ENCODE results near the gene EMD.
A peak's percentile ranks its signal among the peaks of the same experiment; 100 is the strongest.
"Not testable (repeated sequence)": the region's sequence is repeated elsewhere in the genome, so short reads cannot be mapped to it uniquely, and the experiment has no call there.

Gene EMD

GRCh38 chrX:154397888-154398667 is 19.0 kb downstream of the EMD start, which contains the start of gene RPL10:
Gene RPL10 (plus strand): TSS chrX:154398377. CDS start chrX:154398520, 143 bp downstream.
- peak; percentile 94 for DNase-seq

DNA sequence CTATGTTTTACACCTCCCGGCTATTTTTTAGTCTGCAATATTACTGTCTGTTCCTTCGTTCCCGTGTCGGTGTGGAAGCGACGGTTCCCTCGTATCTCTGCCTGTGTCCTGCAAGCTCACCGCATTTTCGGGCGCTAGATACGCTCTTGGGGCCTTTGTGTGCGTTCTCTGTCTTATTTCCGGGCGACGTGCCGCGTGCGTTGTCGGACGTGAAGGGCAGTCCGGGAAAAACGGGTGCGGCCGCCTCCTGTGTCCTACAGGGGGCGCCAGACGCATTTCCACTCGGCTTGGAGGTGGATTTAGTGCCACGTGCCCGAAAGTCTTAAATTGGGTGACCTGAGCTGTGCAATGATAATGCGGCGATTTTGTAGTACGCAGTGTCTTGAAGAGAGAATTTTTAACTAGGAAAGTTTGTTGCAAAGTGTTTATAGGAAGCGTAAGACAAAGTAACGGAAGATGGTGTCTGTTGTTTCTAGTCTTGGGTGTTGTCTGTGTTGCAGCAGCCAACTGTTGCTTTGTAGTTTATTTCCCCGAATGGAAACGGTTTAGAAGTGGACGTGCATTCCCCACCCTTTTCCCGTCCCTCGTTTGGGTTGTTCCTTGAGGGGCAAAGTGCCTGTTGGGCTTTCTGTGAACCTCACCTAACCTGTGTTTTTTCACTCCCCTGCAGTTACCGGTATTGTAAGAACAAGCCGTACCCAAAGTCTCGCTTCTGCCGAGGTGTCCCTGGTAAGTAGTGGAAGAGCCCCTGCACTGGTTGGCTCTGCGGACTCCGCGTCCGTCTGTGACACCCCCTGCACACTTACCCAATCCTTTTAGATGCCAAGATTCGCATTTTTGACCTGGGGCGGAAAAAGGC is 19.8 kb downstream of the EMD start:
- DNase-seq: peak; percentile 69

DNA sequence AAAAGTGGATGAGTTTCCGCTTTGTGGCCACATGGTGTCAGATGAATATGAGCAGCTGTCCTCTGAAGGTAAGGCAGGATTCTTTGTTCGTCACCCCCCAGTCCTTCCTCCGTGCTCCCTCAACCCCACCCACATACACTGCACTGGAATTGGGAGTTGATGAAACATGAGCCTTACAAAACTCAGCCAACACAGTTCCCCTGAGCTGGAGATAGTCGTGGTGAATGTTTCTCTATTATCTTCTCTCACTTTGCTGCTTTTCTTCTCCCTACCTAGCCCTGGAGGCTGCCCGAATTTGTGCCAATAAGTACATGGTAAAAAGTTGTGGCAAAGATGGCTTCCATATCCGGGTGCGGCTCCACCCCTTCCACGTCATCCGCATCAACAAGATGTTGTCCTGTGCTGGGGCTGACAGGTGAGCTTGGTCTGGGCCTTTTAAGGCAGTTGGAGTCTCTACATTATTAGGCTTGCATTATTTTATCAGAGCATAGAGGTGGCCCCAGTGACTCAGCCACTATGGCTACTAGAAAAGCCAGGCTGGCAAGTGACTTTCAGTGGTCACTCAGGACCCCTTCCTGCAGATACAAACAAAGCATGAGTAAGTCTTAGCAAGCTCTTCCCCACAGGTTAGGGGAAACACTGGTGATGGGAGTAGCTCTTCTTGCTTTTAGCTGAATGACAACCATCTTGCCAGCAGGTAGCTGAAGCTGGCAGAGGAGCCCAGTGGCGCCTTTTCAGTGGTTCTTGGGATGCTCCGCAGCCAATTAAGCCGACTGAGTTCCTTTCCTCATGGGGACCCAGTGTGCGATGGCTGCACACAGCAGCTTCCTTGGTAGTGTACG is 20.7 kb downstream of the EMD start:
- no peak for DNase-seq

DNA sequence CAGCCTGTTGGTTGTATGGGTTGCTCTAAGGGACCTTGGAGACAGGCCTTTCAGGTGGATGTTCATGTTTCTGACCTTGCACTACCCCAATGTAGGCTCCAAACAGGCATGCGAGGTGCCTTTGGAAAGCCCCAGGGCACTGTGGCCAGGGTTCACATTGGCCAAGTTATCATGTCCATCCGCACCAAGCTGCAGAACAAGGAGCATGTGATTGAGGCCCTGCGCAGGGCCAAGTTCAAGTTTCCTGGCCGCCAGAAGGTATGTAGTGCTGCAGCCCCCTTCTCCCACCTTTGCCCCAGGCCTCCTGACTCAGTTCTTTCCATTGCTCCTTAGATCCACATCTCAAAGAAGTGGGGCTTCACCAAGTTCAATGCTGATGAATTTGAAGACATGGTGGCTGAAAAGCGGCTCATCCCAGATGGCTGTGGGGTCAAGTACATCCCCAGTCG is 21.3 kb downstream of the EMD start:
- not testable (repeated sequence) for DNase-seq

DNA sequence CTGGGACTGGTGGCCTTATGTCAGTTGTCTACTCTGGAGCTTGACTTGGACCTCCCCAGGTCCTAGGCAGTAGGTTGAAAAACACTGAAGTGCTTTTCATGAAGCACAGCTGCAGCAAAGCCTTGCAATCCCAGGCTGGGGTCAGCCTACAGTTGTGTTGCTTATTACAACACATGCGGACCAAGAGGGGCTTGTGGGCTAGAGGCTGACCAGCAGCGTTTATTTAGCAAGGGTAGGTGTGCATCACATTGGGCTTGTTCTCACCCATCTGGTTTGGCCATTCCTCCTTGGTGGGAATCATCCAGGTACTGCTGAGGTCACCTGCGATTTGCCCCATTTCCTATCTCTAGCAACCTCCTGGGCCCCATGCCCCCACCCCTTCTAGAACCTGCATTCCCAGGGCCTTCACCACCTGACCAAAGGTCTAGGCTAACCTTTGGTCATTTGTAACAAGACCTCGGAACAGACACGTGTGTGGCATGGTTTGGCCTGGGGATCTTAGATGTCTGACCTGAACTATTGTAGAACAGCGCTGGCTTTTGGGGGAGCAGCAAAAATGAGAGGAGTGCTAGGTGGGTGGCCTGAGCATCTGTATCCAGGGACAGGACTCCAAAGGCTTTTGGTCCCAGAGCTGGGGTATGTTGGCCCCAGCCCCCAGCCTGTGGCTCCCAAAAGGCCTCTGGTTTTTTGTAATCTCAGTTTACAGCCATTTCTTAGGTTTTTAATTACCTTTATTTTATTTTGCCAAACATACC is 22.1 kb downstream of the EMD start:
- no peak for DNase-seq

GRCh38 chrX:154401918-154402621 is 23.0 kb downstream of the EMD start:
- no peak for DNase-seq

DNA sequence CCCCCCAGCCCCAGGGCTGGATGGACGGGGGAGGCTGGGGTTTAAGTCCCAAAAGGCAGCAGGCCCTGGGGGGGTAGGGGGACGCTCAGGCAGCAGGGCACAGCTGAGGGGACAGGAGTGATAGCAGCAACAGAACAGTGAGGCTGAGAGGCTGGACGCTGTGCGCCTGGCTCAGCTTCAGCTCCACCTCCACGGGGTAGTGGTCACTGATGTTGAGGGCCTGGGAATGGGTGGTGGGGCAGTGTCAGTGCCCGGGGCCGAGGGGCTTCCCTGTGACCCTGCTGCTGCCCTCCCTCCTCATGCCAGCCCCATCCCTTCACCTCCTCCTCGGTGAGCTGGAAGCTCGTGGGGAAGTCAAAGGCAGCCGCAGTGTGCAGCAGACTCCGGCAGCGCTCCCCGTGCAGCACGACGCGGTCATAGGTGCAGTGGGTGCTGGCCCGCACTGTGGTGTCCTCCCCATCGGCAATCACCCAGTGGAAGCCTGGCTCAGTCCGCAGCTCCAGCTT is 23.6 kb downstream of the EMD start:
- DNase-seq: no peak

GRCh38 chrX:154403192-154403591 is 24.1 kb downstream of the EMD start:
- no peak for DNase-seq

GRCh38 chrX:154403858-154404257 is 24.8 kb downstream of the EMD start:
- no peak for DNase-seq

GRCh38 chrX:154404625-154405192 is 25.6 kb downstream of the EMD start:
- no peak for DNase-seq

DNA sequence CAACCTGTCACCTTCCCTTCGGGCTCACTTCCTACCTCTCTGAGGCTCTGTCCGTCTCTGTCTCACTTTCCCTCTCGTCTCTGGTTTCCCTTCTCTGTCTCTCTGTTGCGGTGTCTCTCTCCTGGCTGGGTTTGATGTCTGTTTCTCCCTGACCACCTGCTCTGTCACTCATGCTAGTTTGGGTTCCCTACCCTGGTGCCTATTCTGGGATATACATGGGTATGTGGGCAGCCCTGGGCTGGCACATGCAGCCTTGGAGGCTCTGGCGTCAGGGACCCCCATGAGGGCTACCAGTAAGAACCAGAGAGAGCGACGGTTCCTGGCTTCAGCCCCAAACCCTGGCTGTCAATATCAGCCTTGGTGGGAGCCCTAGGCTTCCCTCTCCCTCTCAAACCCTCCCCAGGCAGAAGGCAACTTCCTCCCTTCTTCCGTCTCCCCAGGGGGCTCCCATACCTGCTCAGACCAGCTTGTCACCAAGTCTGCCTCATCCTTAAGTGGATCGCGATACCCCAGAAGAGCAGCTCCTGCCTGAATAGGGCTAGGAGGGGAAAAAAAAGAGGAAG is 29.6 kb downstream of the EMD start:
- DNase-seq: no peak

- DNase-seq: no peak
These were observed 30.3 kb downstream of the EMD start, which contains the start of gene DNASE1L1 for GRCh38 chrX:154409222-154409871. Gene DNASE1L1 (minus strand): TSS chrX:154409254. CDS start chrX:154405568, 3,686 bp downstream.

DNA sequence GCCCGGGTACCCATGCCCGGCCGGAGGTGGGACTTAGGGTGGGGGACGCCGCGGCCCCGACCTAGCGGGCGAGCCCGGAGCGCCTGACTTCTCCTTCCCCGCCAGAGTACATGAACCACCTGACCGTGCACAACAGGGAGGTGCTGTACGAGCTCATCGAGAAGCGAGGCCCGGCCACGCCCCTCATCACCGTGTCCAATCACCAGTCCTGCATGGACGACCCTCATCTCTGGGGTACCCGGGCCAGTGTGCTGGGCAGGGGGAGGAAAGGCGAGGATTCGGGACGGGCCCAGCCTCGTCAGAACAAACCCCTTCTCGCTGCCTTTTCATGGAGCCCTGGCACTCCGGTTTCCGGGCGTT is 32.9 kb downstream of the EMD start:
- peak; percentile 35 for DNase-seq

- DNase-seq: no peak
These were observed 33.4 kb downstream of the EMD start for GRCh38 chrX:154412468-154412867.

DNA sequence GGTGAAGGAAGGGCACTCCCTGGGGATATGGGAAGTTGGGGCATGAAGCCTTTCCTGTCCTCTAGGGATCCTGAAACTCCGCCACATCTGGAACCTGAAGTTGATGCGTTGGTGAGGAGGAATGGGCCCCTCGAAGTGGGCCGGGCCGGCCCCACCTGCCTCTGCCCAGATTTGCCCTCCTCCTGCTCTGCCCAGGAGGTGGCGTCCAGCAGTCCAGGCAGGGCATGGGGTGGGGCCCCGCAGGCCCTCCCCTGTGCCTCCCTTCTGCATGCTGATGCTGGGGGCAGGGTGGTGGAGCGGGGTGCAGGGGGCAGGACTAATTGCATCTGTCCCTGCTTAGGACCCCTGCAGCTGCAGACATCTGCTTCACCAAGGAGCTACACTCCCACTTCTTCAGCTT is 34.0 kb downstream of the EMD start:
- no peak for DNase-seq

GRCh38 chrX:154417157-154417556 is 38.1 kb downstream of the EMD start:
- DNase-seq: no peak

GRCh38 chrX:154419189-154419588 is 40.1 kb downstream of the EMD start:
- DNase-seq: no peak

GRCh38 chrX:154419688-154420401 is 40.8 kb downstream of the EMD start:
- DNase-seq: no peak

DNA sequence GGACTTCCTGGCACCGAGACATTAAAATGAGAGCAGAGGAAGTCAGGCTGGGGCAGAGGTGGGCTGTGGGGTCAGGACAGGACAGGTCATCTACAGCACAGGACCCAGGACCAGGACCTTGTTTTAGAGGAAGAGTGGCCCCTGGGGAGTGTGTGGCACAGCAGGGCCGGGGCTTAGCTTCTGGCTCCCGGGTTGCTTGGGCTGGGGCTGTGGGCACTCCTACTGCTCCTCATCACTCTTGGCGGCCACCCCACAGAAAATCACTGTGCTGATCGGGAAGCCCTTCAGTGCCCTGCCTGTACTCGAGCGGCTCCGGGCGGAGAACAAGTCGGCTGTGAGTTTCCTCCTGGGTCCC is 41.3 kb downstream of the EMD start:
- DNase-seq: no peak
